ENCODE data around the gene OR2AE1.

OR2AE1 gene

DNA sequence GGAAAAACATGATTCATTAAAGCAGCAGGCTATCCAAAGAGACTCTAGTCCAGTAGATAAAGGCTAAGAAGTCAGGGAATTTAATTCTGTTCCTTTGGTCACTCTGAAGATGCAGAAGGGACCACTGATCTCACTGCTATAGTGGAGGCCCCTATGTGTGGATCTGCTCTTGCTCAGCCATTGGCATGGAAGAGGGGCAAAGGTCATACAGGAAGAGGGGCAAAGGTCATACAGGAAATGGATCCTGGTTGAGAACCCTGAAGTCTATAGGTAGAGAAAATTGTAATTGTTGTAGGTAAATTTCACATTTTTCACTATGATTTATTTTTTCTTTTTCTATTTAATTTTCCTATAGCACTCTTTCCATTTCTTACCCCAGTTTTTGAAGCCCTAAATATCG, 21.6 kb downstream of the OR2AE1 start:
- no peak for DNase-seq (ENCODE audit: low read depth)

- DNase-seq (ENCODE audit: low read depth): no peak
Measured at GRCh38 chr7:99848420-99849216, 28.2 kb downstream of the OR2AE1 start.

DNA sequence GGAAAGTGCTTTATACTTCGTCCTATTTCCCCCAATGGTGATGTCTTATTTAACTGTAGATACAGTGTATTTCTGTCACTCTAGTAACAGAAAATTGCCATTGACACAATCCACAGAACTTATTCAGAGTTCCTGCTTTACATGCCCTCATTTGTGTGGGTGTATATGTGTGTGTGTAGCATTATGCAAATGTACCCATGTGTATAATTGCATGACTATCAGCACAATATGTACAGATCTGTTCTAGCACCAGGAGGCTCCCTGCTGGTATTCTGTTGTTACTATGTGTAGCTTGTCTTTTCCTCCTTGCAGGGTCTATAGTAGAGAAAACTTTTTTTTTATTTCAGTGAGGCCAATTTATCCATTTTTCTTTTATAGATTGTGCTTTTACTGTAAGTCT, 32.5 kb downstream of the OR2AE1 start:
- no peak for DNase-seq (ENCODE audit: low read depth)

DNA sequence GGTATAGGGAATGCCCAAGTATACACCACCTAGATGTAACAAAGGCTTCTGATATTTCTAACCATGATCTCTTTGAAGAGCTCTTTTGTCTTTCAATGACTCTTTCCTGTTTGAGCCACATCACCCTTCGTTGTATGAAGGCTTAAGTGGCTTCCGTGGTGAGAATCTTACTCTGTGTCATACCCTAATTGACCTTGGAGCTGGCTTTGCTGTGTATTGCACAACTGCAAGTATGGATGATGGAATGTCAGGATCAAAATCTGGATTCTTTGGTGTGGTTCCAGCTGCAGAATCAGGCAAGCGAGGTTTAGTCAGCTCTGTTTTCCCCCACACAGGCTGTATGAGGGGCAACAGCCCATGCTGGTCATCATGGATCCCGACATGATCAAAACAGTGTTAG, 33.0 kb downstream of the OR2AE1 start:
- no peak for DNase-seq (ENCODE audit: low read depth)

- no peak for DNase-seq (ENCODE audit: low read depth)
Measured at GRCh38 chr7:99842926-99843325, 33.9 kb downstream of the OR2AE1 start.

- no peak for DNase-seq (ENCODE audit: low read depth)
Measured at GRCh38 chr7:99840136-99840869, 36.5 kb downstream of the OR2AE1 start.

GRCh38 chr7:99839287-99840021, 37.4 kb downstream of the OR2AE1 start:
- no peak for DNase-seq (ENCODE audit: low read depth)

- no peak for DNase-seq (ENCODE audit: low read depth)
Measured at GRCh38 chr7:99837649-99838361, 39.0 kb downstream of the OR2AE1 start.

- no peak for DNase-seq (ENCODE audit: low read depth)
Measured at GRCh38 chr7:99835189-99835588, 41.6 kb downstream of the OR2AE1 start.

DNA sequence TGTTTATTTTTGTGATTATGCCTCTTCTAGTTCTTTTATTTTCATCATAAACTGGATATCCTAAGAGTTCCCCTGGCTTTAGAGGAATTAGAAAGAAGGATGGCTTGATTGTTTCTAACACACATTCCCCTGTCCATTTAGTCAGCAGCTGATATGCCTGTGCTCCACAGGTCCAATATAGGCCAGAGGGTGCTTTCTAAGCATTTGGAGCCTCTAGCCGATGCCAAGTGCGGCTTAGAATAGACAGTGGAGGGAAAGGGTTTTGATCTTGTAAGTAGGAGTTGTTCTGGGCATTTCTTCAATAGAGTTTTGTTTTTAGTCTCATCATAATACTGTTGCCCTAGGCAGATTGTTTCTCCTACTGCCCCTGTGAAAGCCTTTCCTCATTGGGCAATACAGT, 42.5 kb downstream of the OR2AE1 start:
- DNase-seq (ENCODE audit: low read depth): no peak

DNA sequence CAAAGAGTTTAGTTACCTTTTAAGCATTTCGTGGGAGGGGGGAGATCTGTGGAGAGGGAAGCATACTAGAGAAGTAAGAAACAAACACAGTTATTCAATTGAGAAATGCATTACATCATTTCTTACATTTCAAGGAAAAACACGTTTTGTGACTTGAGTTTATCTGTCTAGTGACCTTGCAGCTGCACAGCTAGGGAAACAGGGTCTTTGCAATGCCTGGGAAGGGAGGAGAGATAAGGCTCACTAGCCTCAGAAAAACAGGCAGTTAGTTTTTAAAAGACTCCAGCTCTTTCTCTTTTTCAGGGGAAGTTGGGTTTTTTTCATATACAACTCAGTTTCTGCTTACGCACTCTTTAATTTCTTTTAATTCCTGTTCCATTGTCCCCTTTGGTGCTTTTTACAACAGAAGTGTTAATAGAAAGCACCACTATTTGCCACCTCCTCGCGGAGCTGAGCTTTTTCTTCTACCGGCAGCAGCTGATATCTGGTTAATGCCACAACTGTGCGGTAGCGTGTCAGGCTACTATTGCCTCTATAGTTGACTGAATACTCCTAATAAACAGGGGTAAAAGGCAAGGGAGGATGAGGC, 43.5 kb downstream of the OR2AE1 start:
- no peak for DNase-seq (ENCODE audit: low read depth)

DNA sequence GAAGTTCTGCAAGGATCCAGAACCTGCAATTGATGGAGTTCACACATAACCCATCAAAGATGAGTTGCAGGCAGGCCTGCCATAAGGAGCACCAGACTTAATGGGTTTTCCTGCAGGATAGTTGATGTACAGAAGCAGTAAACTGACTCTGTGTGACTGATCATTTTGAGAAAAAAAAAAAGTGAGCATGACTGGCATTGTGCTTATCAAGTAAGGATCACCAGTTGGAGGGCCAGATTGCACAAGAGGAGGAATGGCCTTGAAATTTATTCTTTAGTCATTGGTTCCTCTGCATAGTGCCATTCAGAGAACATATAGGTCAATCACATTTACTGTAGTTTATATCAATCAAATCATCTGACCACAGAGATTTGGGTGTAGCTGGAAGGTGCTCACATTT, 45.2 kb downstream of the OR2AE1 start:
- no peak for DNase-seq (ENCODE audit: low read depth)

DNA sequence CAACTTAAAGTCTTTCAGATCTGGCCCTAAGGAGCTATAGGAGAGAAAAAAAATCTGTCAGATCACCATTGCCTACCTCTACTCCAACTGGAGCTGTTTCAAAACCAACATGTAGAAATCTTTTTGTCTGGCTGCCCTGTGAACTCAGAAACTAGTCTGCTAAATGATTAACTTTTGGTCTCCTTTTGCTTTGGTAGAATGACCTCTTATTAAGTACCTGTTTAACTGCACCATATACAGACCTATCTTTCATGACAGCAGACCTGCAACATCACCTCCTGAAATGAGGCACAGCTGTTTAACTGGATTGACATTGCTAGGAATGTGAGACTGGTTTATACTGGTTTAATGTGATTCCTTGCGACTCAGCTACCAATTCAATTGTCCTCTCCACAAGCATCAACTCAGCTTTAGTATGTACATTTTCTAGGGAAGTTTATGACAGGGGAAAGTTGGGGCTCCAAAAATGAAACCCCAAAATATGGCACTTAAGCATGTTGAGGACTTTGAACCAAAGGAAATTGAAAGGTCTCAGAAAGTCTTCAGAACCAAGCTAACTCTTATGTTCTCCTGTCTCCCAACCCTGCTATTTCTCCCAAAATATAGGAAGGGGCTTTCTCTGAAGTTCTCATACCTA, 47.2 kb downstream of the OR2AE1 start:
- no peak for DNase-seq (ENCODE audit: low read depth)

- DNase-seq (ENCODE audit: low read depth): no peak
Measured at GRCh38 chr7:99828811-99829210, 48.0 kb downstream of the OR2AE1 start.

GRCh38 chr7:99827040-99827778, 49.6 kb downstream of the OR2AE1 start:
- DNase-seq (ENCODE audit: low read depth): no peak

All from activated T-cell treated with anti-CD3 and anti-CD28 coated beads for 1 hour (primary cell).